ELR (cell line): ENCODE measurements around the gene C12orf76.

Source experiments
- DNase-seq: peaks from one replicate; pipeline ENCODE4 v3.0.0-alpha.2; 2015; ENCODE audit warnings: low read depth

Gene C12orf76

DNA sequence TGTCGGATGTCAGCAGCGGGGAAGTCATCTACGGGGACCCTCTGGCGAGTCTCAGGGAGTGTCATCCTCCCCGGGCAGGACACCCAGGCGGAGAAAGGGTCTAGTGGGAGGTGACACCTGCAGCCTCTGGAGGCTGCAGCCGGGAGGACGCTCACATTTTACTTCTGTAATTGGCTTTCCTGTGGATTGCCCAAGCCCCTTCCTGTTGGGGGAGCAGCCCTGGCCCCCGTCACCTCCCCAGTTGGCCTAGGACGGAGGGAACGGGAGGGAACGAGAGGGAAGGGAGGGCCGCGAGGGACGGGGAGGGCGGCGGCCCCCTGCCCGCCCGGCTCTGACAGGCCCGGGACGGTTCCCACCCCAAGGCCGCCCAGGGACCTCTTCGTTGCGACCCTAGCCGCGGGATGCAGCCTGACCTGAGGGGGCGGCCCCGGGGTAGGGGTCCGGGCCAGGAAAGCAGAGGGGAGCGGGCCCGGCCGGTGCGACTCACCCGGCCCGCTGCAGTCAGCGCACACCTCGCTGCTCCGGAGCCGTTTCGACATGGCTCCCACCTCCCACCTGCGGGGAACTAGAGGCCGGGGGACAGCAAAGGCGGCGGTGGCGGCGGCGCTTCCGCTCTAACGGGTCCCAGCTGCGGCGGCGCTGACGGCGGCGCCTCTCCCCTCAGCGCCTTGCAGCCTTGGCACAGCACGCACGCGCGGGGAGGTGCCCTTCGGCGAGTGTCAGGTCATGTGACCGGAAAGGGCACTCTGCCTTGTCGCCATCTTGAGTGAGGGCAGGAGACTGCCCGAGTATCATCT lies 52.4 kb downstream of the C12orf76 start, which contains the start of gene GIT2:
TSS of gene GIT2 (minus strand) at position 683 of the 797 bp plus-strand sequence. CDS start at position 539, 144 bp downstream.
- DNase-seq, result peak; percentile 95

DNA sequence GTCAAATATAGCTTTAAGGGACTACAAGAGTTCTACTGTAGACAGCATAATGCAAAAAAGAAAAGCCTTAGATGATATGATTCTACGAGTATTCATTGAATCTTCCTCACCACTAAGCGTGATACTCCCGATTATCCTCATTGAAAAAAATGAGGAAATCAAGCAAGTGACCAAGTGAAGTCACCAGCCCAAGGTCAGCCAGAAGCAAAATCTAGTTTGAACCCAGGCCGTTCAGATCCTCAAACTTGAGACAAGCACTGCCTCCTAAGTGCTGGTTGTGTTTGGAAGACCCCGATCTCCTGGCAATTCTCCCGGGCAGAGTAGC lies 53.0 kb downstream of the C12orf76 start:
- DNase-seq, result no peak

GRCh38 chr12:109994401-109995175 lies 53.7 kb downstream of the C12orf76 start:
- DNase-seq, result peak; percentile 57

- no peak for DNase-seq
Observed at GRCh38 chr12:109993091-109993490, 55.2 kb downstream of the C12orf76 start.

DNA sequence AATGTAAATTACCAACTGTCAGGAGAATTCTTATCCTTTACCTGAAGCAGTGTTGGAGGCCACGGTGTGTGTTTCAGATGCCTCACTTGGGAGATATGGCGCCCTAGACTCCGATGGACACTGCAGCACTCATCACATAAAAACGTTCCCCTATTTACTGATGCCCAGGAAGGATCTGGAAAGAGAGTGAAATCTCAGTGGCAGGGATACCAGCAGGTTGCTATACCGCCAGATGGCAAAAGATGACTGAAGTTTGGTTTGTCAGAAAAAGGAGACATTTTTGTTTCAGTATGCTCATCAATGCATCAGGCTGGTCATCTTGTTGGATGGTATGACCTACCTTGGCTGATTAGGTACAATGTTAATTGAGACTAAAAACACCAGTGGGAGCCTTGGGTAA lies 56.7 kb downstream of the C12orf76 start:
- no peak for DNase-seq
